Mucosa of descending colon (tissue), 3 donors: ENCODE measurements around the gene BICC1. TPM values are rescaled to one million over a fixed set of nuclear protein-coding genes. Genes with fewer than 3 reads are reported as not detected.

Source experiments
- ATAC-seq: fragments of 200-7000 bp; cut with Tn5 transposase; one replicate; pipeline ENCODE4 v1.9.1; 2020; ENCODE audit warnings: mild to moderate bottlenecking, moderate library complexity
- DNase-seq, 3 donors: peaks; one replicate each; pipeline ENCODE4 v3.0.0-alpha.2; 2020
- H3K36me3 ChIP-seq: fragments of 200-600 bp; one replicate; pipeline ENCODE4 v1.8.0; 2021; ENCODE audit warnings: low read depth, mild to moderate bottlenecking
- H3K4me1 ChIP-seq: fragments of 200-600 bp; one replicate; pipeline ENCODE4 v1.8.0; 2021; ENCODE audit warnings: low read depth, mild to moderate bottlenecking
- H3K4me3 ChIP-seq: fragments of 200-600 bp; one replicate; pipeline ENCODE4 v1.8.0; 2021; ENCODE audit warnings: mild to moderate bottlenecking
- H3K9me3 ChIP-seq: fragments of 200-600 bp; one replicate; pipeline ENCODE4 v1.8.0; 2021; ENCODE audit warnings: mild to moderate bottlenecking
- CTCF ChIP-seq: fragments of 200-600 bp; IDR thresholded peaks from one replicate; pipeline ENCODE4 v1.8.0; 2022; ENCODE audit warnings: antibody characterized with exemption, mild to moderate bottlenecking
- intact Hi-C, 2 donors: fragments of 100-400 bp; cut with DNase I in 1 of 2; cut with micrococcal nuclease in 1 of 2; formaldehyde crosslinking; loops; one replicate each; pipeline versions ENCODE4 v1.11.0 to v1.11.1; 2022; cut with DNase I, micrococcal nuclease
- total RNA-seq, 3 donors: library from RNA; stranded (reverse); fragmentation: NEBNext Ultra II Directional in 2 of 3; extraction: Animal tissue kit (Norgen Biotek cat#: 25700) in 2 of 3; gene quantifications; one replicate each; pipeline versions ENCODE4 v1.2.1 to v1.2.4, GENCODE V29; 2021 to 2023
- donor health status: DM: no; HTN: no; CAD: no; lungs with moderate emphysema.
- donor health status: DM: no; HTN: no; CAD: no.
- donor health status: DM: no; HTN: yes; CAD: no.

Gene BICC1
- total RNA-seq, 3 donors from 2014 or later, result 1.1 to 5.9 (median 3.5) TPM

GRCh38 chr10:58817201-58817846 is 304.7 kb downstream of the BICC1 start:
- TF ChIP-seq CTCF, result no peak
- DNase-seq, result no peak
- intact Hi-C loops, result no loop called here
- Histone ChIP-seq H3K4me1 (no peaks in the 10 kb centered on the region), H3K4me3 (no peak overlapping the region), H3K36me3 (no peaks in the 10 kb centered on the region), H3K9me3 (no peaks in the 10 kb centered on the region)
- ATAC-seq, result peak; percentile 36

- no peak for TF ChIP-seq CTCF
- no peak for DNase-seq
- no peaks in the 10 kb centered on the region for H3K36me3 ChIP-seq
- intact Hi-C loops, result no loop called here
- ATAC-seq, result no peak
- no peak overlapping the region for H3K4me3 ChIP-seq
- H3K9me3 ChIP-seq, result no peaks in the 10 kb centered on the region
- no peaks in the 10 kb centered on the region for H3K4me1 ChIP-seq
Observed at GRCh38 chr10:58818900-58819299, 306.2 kb downstream of the BICC1 start.

DNA sequence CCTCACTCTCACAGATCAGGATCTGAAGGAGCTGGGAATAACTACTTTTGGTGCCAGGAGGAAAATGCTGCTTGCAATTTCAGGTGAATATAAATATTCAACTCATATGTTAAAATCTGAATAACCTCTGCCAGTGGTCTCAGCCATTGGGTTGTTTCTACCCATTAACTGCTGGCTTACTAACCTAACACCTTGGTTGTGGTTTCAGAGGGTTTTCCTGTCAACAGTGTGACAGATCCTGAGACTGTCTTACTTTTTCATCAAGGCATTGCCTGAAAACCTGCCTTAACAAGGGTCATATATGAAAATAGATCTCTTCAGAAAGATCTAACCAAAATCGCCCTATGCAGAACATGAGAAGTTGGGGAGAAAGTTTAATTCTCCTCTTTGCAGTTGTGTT is 307.7 kb downstream of the BICC1 start:
- Histone ChIP-seq H3K9me3 (no peaks in the 10 kb centered on the region), H3K36me3 (no peaks in the 10 kb centered on the region), H3K4me3 (no peak overlapping the region), H3K4me1 (no peaks in the 10 kb centered on the region)
- no peak for DNase-seq
- ATAC-seq, result no peak
- TF ChIP-seq CTCF, result no peak
- intact Hi-C loops, result no loop called here

DNA sequence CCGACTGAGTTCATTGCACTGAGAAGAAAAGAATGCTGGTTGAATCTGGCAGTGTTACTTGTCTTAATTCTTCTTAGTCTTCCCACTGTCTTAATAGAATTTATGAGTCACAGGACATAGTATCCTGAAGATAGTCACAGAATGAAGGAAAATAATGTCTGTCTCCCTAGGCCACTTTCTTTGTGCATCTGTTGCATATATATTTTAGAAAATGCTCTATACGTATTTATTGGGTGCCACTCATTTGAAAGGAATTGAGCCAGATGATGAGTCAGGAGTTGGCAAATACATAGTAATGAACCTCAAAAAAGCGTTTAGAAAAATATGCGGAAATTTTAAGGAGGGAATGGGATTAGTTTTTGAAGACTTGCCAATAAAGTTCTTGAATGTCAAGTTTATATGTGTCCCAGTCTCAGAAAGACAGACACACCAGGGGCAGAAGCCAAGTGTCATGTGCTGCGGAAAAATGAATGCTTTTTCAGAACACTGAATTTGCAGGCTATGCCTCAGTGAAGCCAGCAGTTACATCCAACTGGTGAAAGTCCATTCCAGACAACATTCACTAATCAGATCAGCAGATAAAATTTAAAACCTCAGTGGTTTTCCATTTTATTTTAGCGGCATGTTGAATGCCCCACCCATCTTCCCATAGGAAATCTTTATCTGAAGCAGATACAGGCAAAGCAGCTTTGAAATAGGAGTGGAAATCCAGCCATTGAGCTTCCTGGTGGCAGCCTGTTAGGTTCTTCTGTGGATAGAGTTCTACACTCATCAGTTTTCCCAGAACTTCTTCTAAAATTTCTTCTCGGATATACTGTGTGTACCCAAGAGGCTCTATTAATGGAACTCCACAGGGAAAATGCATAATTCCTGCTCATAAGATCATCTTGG is 308.4 kb downstream of the BICC1 start:
- Histone ChIP-seq H3K4me1 (no peaks in the 10 kb centered on the region), H3K9me3 (no peaks in the 10 kb centered on the region), H3K36me3 (no peaks in the 10 kb centered on the region), H3K4me3 (no peak overlapping the region)
- intact Hi-C loops, result no loop called here
- DNase-seq, result no peak
- no peak for ATAC-seq
- TF ChIP-seq CTCF, result no peak

DNA sequence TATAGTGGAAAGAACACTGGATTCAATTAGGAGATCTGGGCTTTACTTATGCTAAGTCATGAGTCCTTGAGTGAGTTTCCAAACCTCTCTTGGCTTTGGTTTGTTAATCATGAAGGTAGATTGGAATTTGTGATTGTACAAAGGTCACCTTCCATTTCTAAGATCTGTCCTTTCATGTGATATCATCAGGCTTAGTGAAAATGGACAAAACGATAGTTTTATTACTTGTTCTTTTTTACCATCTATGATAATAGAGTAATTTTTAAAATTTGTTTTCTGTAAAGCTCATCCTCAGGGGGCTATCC is 309.0 kb downstream of the BICC1 start:
- ATAC-seq (no peak), DNase-seq (no peak)
- H3K4me3 ChIP-seq, result no peak overlapping the region
- no peaks in the 10 kb centered on the region for H3K36me3 ChIP-seq
- H3K9me3 ChIP-seq, result no peaks in the 10 kb centered on the region
- intact Hi-C loops, result no loop called here
- no peaks in the 10 kb centered on the region for H3K4me1 ChIP-seq
- no peak for TF ChIP-seq CTCF
